ENCODE measurements around the gene AGFG2. TPM values are rescaled to one million over a fixed set of nuclear protein-coding genes. Genes with fewer than 3 reads are reported as not detected.

Gene AGFG2
- total RNA-seq, 1 experiment from 2014 or later: 11.9 TPM

GRCh38 chr7:100603726-100604027, 64.7 kb downstream of the AGFG2 start:
- DNase-seq (ENCODE audit: unreplicated experiment): no peak
- ChIA-PET CTCF (interaction anchor here (0.6 to 1.3 kb wide), 5 partner anchors 17 to 247 kb away, joined by 3 to 6 read pairs (median 3); partner anchors contain the start of genes FBXO24 and LRCH4), POLR2A (interaction anchor here (0.7 kb wide), 1 partner anchor 175 kb away, joined by 5 read pairs; the partner anchor contains the start of gene ZCWPW1)
- H3K4me3 Mint-ChIP-seq (ENCODE audit: unreplicated experiment): peak overlapping the region; percentile 72
- no peaks in the 10 kb centered on the region for H3K27me3 Mint-ChIP-seq (ENCODE audit: insufficient read depth, unreplicated experiment)
- H3K4me1 Mint-ChIP-seq (ENCODE audit: insufficient read depth, unreplicated experiment): peaks cover 5% of the 10 kb centered on the region
- H3K36me3 Mint-ChIP-seq (ENCODE audit: insufficient read depth, unreplicated experiment): peaks cover 6% of the 10 kb centered on the region
- intact Hi-C loops (cut with micrococcal nuclease): loop anchor here (5.0 kb wide), 1 partner anchor 89 kb away; the partner anchor contains the start of gene GIGYF1
- BruUV-seq (replicated peaks): no TSS peak
- TF ChIP-seq CTCF (IDR thresholded peaks at IDR 0.05; ENCODE audit: unreplicated experiment): no peak
- no peak overlapping the region for H3K27ac Mint-ChIP-seq (ENCODE audit: low read depth, unreplicated experiment)
- H3K9me3 Mint-ChIP-seq (ENCODE audit: unreplicated experiment): no peaks in the 10 kb centered on the region

- no peaks in the 10 kb centered on the region for H3K27me3 Mint-ChIP-seq (ENCODE audit: insufficient read depth, unreplicated experiment)
- H3K4me3 Mint-ChIP-seq (ENCODE audit: unreplicated experiment): peak overlapping the region; percentile 72
- POLR2A ChIA-PET: interaction anchor here (0.6 to 0.7 kb wide), 2 partner anchors 13 to 175 kb away, joined by 3 to 5 read pairs; partner anchors contain the start of gene ZCWPW1
- peaks cover 5% of the 10 kb centered on the region for H3K4me1 Mint-ChIP-seq (ENCODE audit: insufficient read depth, unreplicated experiment)
- BruUV-seq (replicated peaks): no TSS peak
- H3K9me3 Mint-ChIP-seq (ENCODE audit: unreplicated experiment): no peaks in the 10 kb centered on the region
- peaks cover 6% of the 10 kb centered on the region for H3K36me3 Mint-ChIP-seq (ENCODE audit: insufficient read depth, unreplicated experiment)
- intact Hi-C loops (cut with micrococcal nuclease): loop anchor here (5.0 kb wide), 1 partner anchor 88 kb away; the partner anchor contains the start of gene GIGYF1
- DNase-seq (ENCODE audit: unreplicated experiment): peak; percentile 55
- CTCF ChIA-PET: interaction anchor here (0.7 to 1.2 kb wide), 4 partner anchors 15 to 89 kb away, joined by 3 to 5 read pairs (median 3); no protein-coding TSS in a partner anchor
- no peak overlapping the region for H3K27ac Mint-ChIP-seq (ENCODE audit: low read depth, unreplicated experiment)
- peak; percentile 33 for TF ChIP-seq CTCF (IDR thresholded peaks at IDR 0.05; ENCODE audit: unreplicated experiment)
Observed at GRCh38 chr7:100604028-100604975, 65.3 kb downstream of the AGFG2 start.

GRCh38 chr7:100604976-100605911, 66.2 kb downstream of the AGFG2 start:
- no peak overlapping the region for H3K27ac Mint-ChIP-seq (ENCODE audit: low read depth, unreplicated experiment)
- peak overlapping the region; percentile 72 for H3K4me3 Mint-ChIP-seq (ENCODE audit: unreplicated experiment)
- TF ChIP-seq CTCF (IDR thresholded peaks at IDR 0.05; ENCODE audit: unreplicated experiment): no peak
- POLR2A ChIA-PET: interaction anchor here (0.6 kb wide), 1 partner anchor 12 kb away, joined by 3 read pairs; no protein-coding TSS in a partner anchor
- CTCF ChIA-PET: interaction anchor here (0.7 to 1.2 kb wide), 2 partner anchors 16 to 24 kb away, joined by 3 to 5 read pairs; no protein-coding TSS in a partner anchor
- no peaks in the 10 kb centered on the region for H3K9me3 Mint-ChIP-seq (ENCODE audit: unreplicated experiment)
- peaks cover 6% of the 10 kb centered on the region for H3K36me3 Mint-ChIP-seq (ENCODE audit: insufficient read depth, unreplicated experiment)
- H3K4me1 Mint-ChIP-seq (ENCODE audit: insufficient read depth, unreplicated experiment): peaks cover 5% of the 10 kb centered on the region
- DNase-seq (ENCODE audit: unreplicated experiment): no peak
- BruUV-seq (replicated peaks): no TSS peak
- intact Hi-C loops (cut with micrococcal nuclease): loop anchor here (5.0 kb wide), 1 partner anchor 87 kb away; the partner anchor contains the start of gene GIGYF1
- H3K27me3 Mint-ChIP-seq (ENCODE audit: insufficient read depth, unreplicated experiment): no peaks in the 10 kb centered on the region

All from MCF 10A (cell line).